K562 (cell line): ENCODE data around the gene SOS1. TPM values are rescaled to one million over a fixed set of nuclear protein-coding genes. Genes with fewer than 3 reads are reported as not detected.

Experiments
- ARID3B ChIP-seq: fragments of 250-450 bp; sonication (Bioruptor Pico); IDR thresholded peaks from 2 replicates; pipeline ENCODE4 v1.4.0; 2020; ENCODE audit warnings: borderline replicate concordance
- BACH1 ChIP-seq: fragments of 200-800 bp; sonication (Bioruptor generic); IDR thresholded peaks from 2 replicates; pipeline ENCODE4 v1.6.1; 2016; ENCODE audit warnings: missing genetic modification characterization, missing compliant biosample characterization
- CBFA2T3 ChIP-seq: fragments of 450-650 bp; IDR thresholded peaks from 2 replicates; pipeline ENCODE4 v1.6.1; 2017
- CHCHD3 ChIP-seq: fragments of 250-450 bp; sonication (Bioruptor Pico); IDR thresholded peaks from 2 replicates; pipeline ENCODE4 v2.1.2; 2022; ENCODE audit warnings: mild to moderate bottlenecking
- CXXC5 ChIP-seq: fragments of 250-450 bp; sonication (Bioruptor Pico); IDR thresholded peaks from 2 replicates; pipeline ENCODE4 v1.8.0; 2022; ENCODE audit warnings: inconsistent platforms, mild to moderate bottlenecking, moderate library complexity
- FOS ChIP-seq: IDR thresholded peaks from 3 replicates; pipeline ENCODE4 v1.6.1; 2011; ENCODE audit not compliant: insufficient read length; ENCODE audit errors: extremely low read depth
- HNRNPH1 ChIP-seq: fragments of 200-400 bp; formaldehyde crosslinking; optimal IDR thresholded peaks from 2 replicates; pipeline ENCODE3; 2017; ENCODE audit warnings: low read depth, mild to moderate bottlenecking, low read length, moderate library complexity
- IFI16 ChIP-seq: fragments of 250-450 bp; sonication (Bioruptor Pico); IDR thresholded peaks from 2 replicates; pipeline ENCODE4 v2.1.2; 2022; ENCODE audit warnings: mild to moderate bottlenecking, inconsistent platforms
- MEF2A ChIP-seq: IDR thresholded peaks from 2 replicates; pipeline ENCODE4 v1.6.1; 2011; ENCODE audit warnings: low read depth, mild to moderate bottlenecking, low read length, moderate library complexity; ENCODE audit not compliant: control insufficient read depth
- MITF ChIP-seq: IDR thresholded peaks from 2 replicates; pipeline ENCODE4 v1.6.1; 2014; ENCODE audit warnings: antibody characterized with exemption
- MXI1 ChIP-seq: IDR thresholded peaks from 2 replicates; pipeline ENCODE4 v1.6.1; 2011; ENCODE audit warnings: low read depth, mild to moderate bottlenecking, improper control_type of control experiment, low read length
- RBBP5 ChIP-seq: fragments of 200-600 bp; sonication (generic); IDR thresholded peaks from 2 replicates; pipeline ENCODE4 v1.6.1; 2012; ENCODE audit warnings: borderline replicate concordance, mild to moderate bottlenecking, low read length, control low read depth, inconsistent platforms; ENCODE audit not compliant: insufficient read depth, poor library complexity, severe bottlenecking
- RBM17 ChIP-seq: fragments of 200-400 bp; formaldehyde crosslinking; IDR thresholded peaks from 2 replicates; pipeline ENCODE4 v1.6.1; 2017; ENCODE audit warnings: low read depth, mild to moderate bottlenecking, low read length, borderline replicate concordance
- SAFB2 ChIP-seq: fragments of 200-400 bp; formaldehyde crosslinking; IDR thresholded peaks from 2 replicates; pipeline ENCODE4 v1.6.1; 2018; ENCODE audit warnings: borderline replicate concordance, low read length, low read depth, moderate library complexity; ENCODE audit not compliant: severe bottlenecking
- SOX6 ChIP-seq: fragments of 450-650 bp; IDR thresholded peaks from 2 replicates; pipeline ENCODE4 v1.6.1; 2014; ENCODE audit warnings: mild to moderate bottlenecking
- TEAD2 ChIP-seq: fragments of 450-650 bp; IDR thresholded peaks from 2 replicates; pipeline ENCODE4 v1.6.1; 2016; ENCODE audit warnings: missing genetic modification characterization, control low read depth, missing compliant biosample characterization
- THRAP3 ChIP-seq: fragments of 450-650 bp; IDR thresholded peaks from 2 replicates; pipeline ENCODE4 v1.6.1; 2016; ENCODE audit warnings: mild to moderate bottlenecking, inconsistent platforms, borderline replicate concordance
- ZKSCAN8 ChIP-seq: fragments of 200-800 bp; sonication (Bioruptor generic); IDR thresholded peaks from 2 replicates; pipeline ENCODE4 v1.6.1; 2016; ENCODE audit warnings: missing genetic modification characterization, missing compliant biosample characterization
- ZNF146 ChIP-seq: IDR thresholded peaks from one replicate; pipeline ENCODE4 v1.6.1; 2018; ENCODE audit warnings: missing compliant biosample characterization; ENCODE audit not compliant: unreplicated experiment
- ZNF445 ChIP-seq: fragments of 250-450 bp; sonication (Bioruptor Pico); IDR thresholded peaks from 2 replicates; pipeline ENCODE4 v1.4.0; 2020; ENCODE audit warnings: low read depth, mild to moderate bottlenecking, moderate library complexity
- ZNF551 ChIP-seq: fragments of 250-450 bp; sonication (Bioruptor Pico); IDR thresholded peaks from 2 replicates; pipeline ENCODE4 v1.5.0; 2021; ENCODE audit warnings: mild to moderate bottlenecking, moderate library complexity
- ZNF695 ChIP-seq: fragments of 450-650 bp; formaldehyde crosslinking; IDR thresholded peaks from 2 replicates; pipeline ENCODE4 v1.4.0; 2020; ENCODE audit warnings: mild to moderate bottlenecking, moderate library complexity
- ZNF764 ChIP-seq: fragments of 250-450 bp; sonication (Bioruptor Pico); IDR thresholded peaks from 2 replicates; pipeline ENCODE4 v1.4.0; 2020; ENCODE audit warnings: low read depth, mild to moderate bottlenecking, moderate library complexity
- polyA plus RNA-seq, 8 experiments: library from polyadenylated mRNA; depleted of rRNA in 4 of 8; stranded (reverse) in 5 of 8; unstranded in 3 of 8; fragments of >200 nt; fragmentation: Nextera tagmentation in 2 of 8; fragmentation: Illumina TruSeq in 1 of 8; extraction: Ambion mirVana in 2 of 8; extraction: Trizol in 1 of 8; gene quantifications; 2 replicates each; pipeline versions ENCODE4 v1.2.1 to v1.2.3, GENCODE V29; 2011 to 2014; ENCODE audit warnings: inconsistent platforms in 1 of 8, missing spikeins in 1 of 8
- total RNA-seq, 7 experiments: library from RNA; depleted of rRNA in 6 of 7; stranded (reverse); fragments of >200 nt in 6 of 7; fragmentation: Illumina TruSeq in 2 of 7; extraction: Trizol in 2 of 7; gene quantifications; 2 replicates each; pipeline versions ENCODE4 v1.2.1 to v1.2.3, GENCODE V29; 2011 to 2021; ENCODE audit warnings: low replicate concordance in 1 of 7
- TF ChIP-seq, protein P1 (sequence below): fragments of 250-450 bp; sonication (Bioruptor Pico); IDR thresholded peaks from 2 replicates; pipeline ENCODE4 v1.4.0; 2020; ENCODE audit warnings: mild to moderate bottlenecking, moderate library complexity
- TF ChIP-seq, protein P2 (sequence below): fragments of 250-450 bp; sonication (Bioruptor Pico); IDR thresholded peaks from 2 replicates; pipeline ENCODE4 v1.8.0; 2021; ENCODE audit warnings: moderate library complexity, mild to moderate bottlenecking, inconsistent platforms

Gene SOS1
- total and polyA plus RNA-seq, 9 of the 15 experiments (the other 6 are each of a cell fraction or from before 2014, with no cell fraction given) = 2.5 to 27.1 (median 16.3) TPM

GRCh38 chr2:39120771-39121522 is at the start of gene SOS1 (continued):
- TF ChIP-seq BACH1 (no peak), THRAP3 (no peak), CHCHD3 (no peak), ZNF445 (CRISPR knock-in tag) (no peak), ZNF551 (CRISPR knock-in tag) (no peak), ARID3B (no peak), RBBP5 (peak; percentile 55), CBFA2T3 (peak; percentile 60), IFI16 (CRISPR knock-in tag) (no peak), ZNF695 (CRISPR knock-in tag) (no peak), FOS (no peak), MXI1 (no peak), MEF2A (no peak; the same call in 1 of the 2 replicates), SAFB2 (no peak), RBM17 (no peak), CXXC5 (CRISPR knock-in tag) (peak; percentile 72), SOX6 (peak; percentile 97), ZKSCAN8 (CRISPR knock-in tag) (no peak), MITF (no peak), HNRNPH1 (no peak), ZNF146 (CRISPR knock-in tag) (no peak), TEAD2 (tag) (no peak), ZNF764 (no peak)
- TF ChIP-seq, protein P1, sequence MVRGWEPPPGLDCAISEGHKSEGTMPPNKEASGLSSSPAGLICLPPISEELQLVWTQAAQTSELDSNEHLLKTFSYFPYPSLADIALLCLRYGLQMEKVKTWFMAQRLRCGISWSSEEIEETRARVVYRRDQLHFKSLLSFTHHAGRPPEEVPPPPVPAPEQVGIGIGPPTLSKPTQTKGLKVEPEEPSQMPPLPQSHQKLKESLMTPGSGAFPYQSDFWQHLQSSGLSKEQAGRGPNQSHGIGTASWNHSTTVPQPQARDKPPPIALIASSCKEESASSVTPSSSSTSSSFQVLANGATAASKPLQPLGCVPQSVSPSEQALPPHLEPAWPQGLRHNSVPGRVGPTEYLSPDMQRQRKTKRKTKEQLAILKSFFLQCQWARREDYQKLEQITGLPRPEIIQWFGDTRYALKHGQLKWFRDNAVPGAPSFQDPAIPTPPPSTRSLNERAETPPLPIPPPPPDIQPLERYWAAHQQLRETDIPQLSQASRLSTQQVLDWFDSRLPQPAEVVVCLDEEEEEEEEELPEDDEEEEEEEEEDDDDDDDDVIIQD = no peak
- TF ChIP-seq, protein P2, sequence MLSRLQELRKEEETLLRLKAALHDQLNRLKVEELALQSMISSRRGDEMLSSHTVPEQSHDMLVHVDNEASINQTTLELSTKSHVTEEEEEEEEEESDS (CRISPR knock-in tag) = no peak
